ENCODE measurements around the gene EP400. TPM values are rescaled to one million over a fixed set of nuclear protein-coding genes. Genes with fewer than 3 reads are reported as not detected.

The EP400 gene
- total RNA-seq, 3 donors from 2014 or later = 34.9 to 47.8 (median 40.7) TPM

GRCh38 chr12:131911851-131912477 is 37.8 kb upstream of the EP400 start:
- intact Hi-C loops (cut with DNase I, micrococcal nuclease) = no loop called here

GRCh38 chr12:131912518-131913274 is 37.0 kb upstream of the EP400 start:
- no peak for DNase-seq
- no peak overlapping the region for H3K4me3 ChIP-seq
- peaks cover 9% of the 10 kb centered on the region for H3K36me3 ChIP-seq (ENCODE audit: low read depth)
- H3K4me1 ChIP-seq (ENCODE audit: low read depth) = no peaks in the 10 kb centered on the region
- ATAC-seq = no peak
- no peaks in the 10 kb centered on the region for H3K9me3 ChIP-seq
- intact Hi-C loops (cut with DNase I, micrococcal nuclease) = no loop called here
- no peak for TF ChIP-seq CTCF (IDR thresholded peaks at IDR 0.05)

More at GRCh38 chr12:131911851-131912477, 37.8 kb upstream of the EP400 start:
- ATAC-seq (no peak), DNase-seq (no peak)
- no peaks in the 10 kb centered on the region for H3K4me1 ChIP-seq (ENCODE audit: low read depth)
- H3K4me3 ChIP-seq = no peak overlapping the region
- no peak for TF ChIP-seq CTCF (IDR thresholded peaks at IDR 0.05)
- H3K9me3 ChIP-seq = no peaks in the 10 kb centered on the region
- peaks cover 9% of the 10 kb centered on the region for H3K36me3 ChIP-seq (ENCODE audit: low read depth)

GRCh38 chr12:131913666-131914065 is 36.1 kb upstream of the EP400 start:
- H3K36me3 ChIP-seq (ENCODE audit: low read depth) = peaks cover 6% of the 10 kb centered on the region
- intact Hi-C loops (cut with DNase I, micrococcal nuclease) = no loop called here
- H3K4me1 ChIP-seq (ENCODE audit: low read depth) = no peaks in the 10 kb centered on the region
- H3K4me3 ChIP-seq = no peak overlapping the region
- H3K9me3 ChIP-seq = no peaks in the 10 kb centered on the region
- TF ChIP-seq CTCF (IDR thresholded peaks at IDR 0.05) = no peak
- no peak for ATAC-seq
- no peak for DNase-seq

GRCh38 chr12:131914179-131914702 is 35.5 kb upstream of the EP400 start:
- no peak for TF ChIP-seq CTCF (IDR thresholded peaks at IDR 0.05)
- Histone ChIP-seq H3K4me3 (no peak overlapping the region), H3K4me1 (ENCODE audit: low read depth) (no peaks in the 10 kb centered on the region), H3K9me3 (no peaks in the 10 kb centered on the region), H3K36me3 (ENCODE audit: low read depth) (peaks cover under 1% of the 10 kb centered on the region)
- ATAC-seq (no peak), DNase-seq (no peak)
- intact Hi-C loops (cut with DNase I, micrococcal nuclease) = no loop called here

- no peak for TF ChIP-seq CTCF (IDR thresholded peaks at IDR 0.05)
- intact Hi-C loops (cut with DNase I, micrococcal nuclease) = no loop called here
Measured at GRCh38 chr12:131915000-131915689, 34.6 kb upstream of the EP400 start.

More at GRCh38 chr12:131915000-131915689, 34.6 kb upstream of the EP400 start:
- DNase-seq (no peak), ATAC-seq (no peak)
- H3K4me1 ChIP-seq (ENCODE audit: low read depth) = no peaks in the 10 kb centered on the region
- no peaks in the 10 kb centered on the region for H3K9me3 ChIP-seq
- H3K4me3 ChIP-seq = no peak overlapping the region
- H3K36me3 ChIP-seq (ENCODE audit: low read depth) = no peaks in the 10 kb centered on the region
